Adrenal gland (tissue), 12 donors: ENCODE data around the gene RGS7. TPM values are rescaled to one million over a fixed set of nuclear protein-coding genes. Genes with fewer than 3 reads are reported as not detected.
A peak's percentile ranks its signal among the peaks of the same experiment; 100 is the strongest.

Experiments used
- DNase-seq, 7 donors: peaks; one replicate each; pipeline ENCODE4 v3.0.0-alpha.2; 2019 to 2020
- H3K27ac ChIP-seq, 5 donors: fragments of 200-600 bp; sonication (generic) in 4 of 5; 1 replicate in 3 of 5; 2 replicates in 2 of 5; pipeline versions ENCODE4 v1.5.1 to v1.8.0; 2016 to 2020; ENCODE audit warnings: mild to moderate bottlenecking in 1 of 5
- H3K27me3 ChIP-seq: fragments of 200-600 bp; 2 replicates; pipeline ENCODE4 v1.8.0; 2021
- H3K36me3 ChIP-seq, 2 donors: fragments of 200-600 bp; replicated peaks in 1 of 2; 1 replicate in 1 of 2; 2 replicates in 1 of 2; pipeline versions ENCODE4 v1.5.1 to v1.8.0; 2018 to 2022
- H3K4me1 ChIP-seq, 2 donors: fragments of 200-600 bp; replicated peaks in 1 of 2; 1 replicate in 1 of 2; 2 replicates in 1 of 2; pipeline versions ENCODE4 v1.5.1 to v1.8.0; 2018 to 2021
- H3K4me3 ChIP-seq, 4 donors: fragments of 200-600 bp; sonication (generic) in 3 of 4; one replicate each; pipeline ENCODE4 v1.5.1; 2016 to 2018
- H3K9me3 ChIP-seq, 3 donors: fragments of 200-600 bp; sonication (generic) in 1 of 3; replicated peaks in 1 of 3; 1 replicate in 2 of 3; 2 replicates in 1 of 3; pipeline versions ENCODE4 v1.5.1 to v1.8.0; 2016 to 2021
- CTCF ChIP-seq, 6 experiments: fragments of 450-650 bp in 4 of 6; fragments of 200-600 bp in 2 of 6; sonication (generic) in 1 of 6; IDR thresholded peaks; 1 replicate in 5 of 6; 2 replicates in 1 of 6; pipeline versions ENCODE4 v1.5.1 to v1.8.0; 2016 to 2021; ENCODE audit warnings: antibody characterized with exemption in 6 of 6, mild to moderate bottlenecking in 2 of 6, moderate library complexity in 1 of 6
- POLR2A ChIP-seq, 2 donors: fragments of 450-650 bp; IDR thresholded peaks; one replicate each; pipeline ENCODE4 v1.6.1; 2017; ENCODE audit warnings: antibody characterized with exemption in 2 of 2, mild to moderate bottlenecking in 2 of 2, moderate library complexity in 1 of 2
- WGBS, 4 donors: extraction: QIAGEN DNeasy Blood & Tissue Kit in 2 of 4; methylation state at CpG; one replicate each; pipeline versions ENCODE4 v1.1.5 to v1.1.7; 2013 to 2017; 5-methylcytosine and 5-hydroxymethylcytosine counted together
- intact Hi-C, 2 donors: fragments of 100-400 bp; cut with DNase I; formaldehyde crosslinking; loops; one replicate each; pipeline versions ENCODE4 v1.14.1 to v1.15.0; 2022 to 2023
- polyA plus RNA-seq, 3 donors: library from polyadenylated mRNA; stranded (reverse); fragments of 200-250 nt in 2 of 3; fragments of 350-450 nt in 1 of 3; fragmentation: Illumina TruSeq in 1 of 3; extraction: RNeasy Lipid Tissue Mini Kit (QIAGEN cat#74804) in 1 of 3; gene quantifications; one replicate each; pipeline ENCODE4 v1.2.3, GENCODE V29; 2013 to 2014
- total RNA-seq, 9 donors: library from RNA; depleted of rRNA in 4 of 9; stranded (reverse); fragments of >200 nt in 4 of 9; fragments of 120-200 nt in 1 of 9; fragmentation: NEBNext Ultra II Directional in 1 of 9; extraction: Animal tissue kit (Norgen Biotek cat#: 25700) in 1 of 9; gene quantifications; one replicate each; pipeline versions ENCODE4 v1.1.0 to v1.2.4, GENCODE V29; 2013 to 2023
- donor health status: healthy with polysubstance abuse.
- donor health status: Bipolar disorder and iron deficiency.
- donor health status: DM: yes; HTN: yes; CAD: no.
- donor health status: DM: no; HTN: no; CAD: no.
- donor health status: DM: no; HTN: no; CAD: no.
- donor health status: DM: yes; HTN: yes; CAD: no.

The RGS7 gene
- total and polyA plus RNA-seq, 12 donors = 1.1 to 6.1 (median 3.0) TPM

- TF ChIP-seq CTCF (IDR thresholded peaks at IDR 0.05) = no peak
- no peak for TF ChIP-seq POLR2A (IDR thresholded peaks at IDR 0.05)
- Histone ChIP-seq H3K9me3 (no peaks in the 10 kb centered on the region), H3K36me3 (no peaks in the 10 kb centered on the region), H3K4me1 (no peaks in the 10 kb centered on the region), H3K27me3 (no peaks in the 10 kb centered on the region), H3K27ac (no peak overlapping the region), H3K4me3 (no peak overlapping the region)
- no peak for DNase-seq
- WGBS, 4 donors = 78 to 91% (median 81%) methylated on average over 4 of the region's 4 CpGs
- intact Hi-C loops = no loop called here
These were observed 386.8 kb downstream of the RGS7 start for GRCh38 chr1:240970253-240970652.

GRCh38 chr1:240968864-240969263, 388.1 kb downstream of the RGS7 start:
- Histone ChIP-seq H3K4me3 (no peak overlapping the region), H3K27me3 (no peaks in the 10 kb centered on the region), H3K27ac (no peak overlapping the region), H3K36me3 (no peaks in the 10 kb centered on the region), H3K9me3 (no peaks in the 10 kb centered on the region), H3K4me1 (no peaks in the 10 kb centered on the region)
- DNase-seq = no peak
- TF ChIP-seq POLR2A (IDR thresholded peaks at IDR 0.05) (no peak), CTCF (IDR thresholded peaks at IDR 0.05) (no peak)
- intact Hi-C loops = loop anchor here in 1 of 2 donors (10.0 kb wide), 2 partner anchors 436 to 526 kb away; no protein-coding TSS in a partner anchor
- 77 to 84% (median 82%) methylated on average over 5 of the region's 5 CpGs for WGBS, 4 donors

- Histone ChIP-seq H3K4me3 (no peak overlapping the region), H3K27me3 (no peaks in the 10 kb centered on the region), H3K36me3 (no peaks in the 10 kb centered on the region), H3K27ac (no peak overlapping the region), H3K9me3 (no peaks in the 10 kb centered on the region), H3K4me1 (no peaks in the 10 kb centered on the region)
- peak in 3 of 7 donors; percentile 9 to 33 (median 13) for DNase-seq
- intact Hi-C loops = loop anchor here in 1 of 2 donors (10.0 kb wide), 2 partner anchors 438 to 528 kb away; no protein-coding TSS in a partner anchor
- no peak for TF ChIP-seq POLR2A (IDR thresholded peaks at IDR 0.05)
- TF ChIP-seq CTCF (IDR thresholded peaks at IDR 0.05) = peak in 5 of 6 experiments; percentile 53 to 66 (median 57)
- 51 to 63% (median 57%) methylated on average over 10 of the region's 10 CpGs for whole genome bisulfite sequencing, 4 donors
These were observed 389.8 kb downstream of the RGS7 start for GRCh38 chr1:240967070-240967724.

- TF ChIP-seq CTCF (IDR thresholded peaks at IDR 0.05) (no peak), POLR2A (IDR thresholded peaks at IDR 0.05) (no peak)
- Histone ChIP-seq H3K9me3 (no peaks in the 10 kb centered on the region), H3K27me3 (no peaks in the 10 kb centered on the region), H3K27ac (no peak overlapping the region), H3K4me3 (no peak overlapping the region), H3K4me1 (no peaks in the 10 kb centered on the region), H3K36me3 (no peaks in the 10 kb centered on the region)
- WGBS, 4 donors = 49 to 64% (median 57%) methylated on average over 10 of the region's 10 CpGs
- intact Hi-C loops = loop anchor here in 1 of 2 donors (10.0 kb wide), 2 partner anchors 439 to 529 kb away; no protein-coding TSS in a partner anchor
- DNase-seq = no peak
These were observed 391.4 kb downstream of the RGS7 start for GRCh38 chr1:240965581-240966091.
